MM.1S (cell line): ENCODE data around the gene PLIN4.

Experiments used
- DNase-seq: peaks from one replicate; pipeline ENCODE4 v3.0.0-alpha.2; 2015
- H2AFZ ChIP-seq: fragments of 300-600 bp; sonication (generic); 2 replicates; pipeline ENCODE4 v1.6.0; 2016; ENCODE audit warnings: antibody characterized with exemption, low read length
- H3F3A ChIP-seq: fragments of 300-600 bp; sonication (generic); 2 replicates; pipeline ENCODE4 v1.6.1; 2016; ENCODE audit warnings: mild to moderate bottlenecking, antibody characterized with exemption, low read length, moderate library complexity, mixed read lengths; ENCODE audit not compliant: insufficient read depth
- H3K27ac ChIP-seq: fragments of 300-600 bp; sonication (generic); 2 replicates; pipeline ENCODE4 v1.5.1; 2016; ENCODE audit warnings: mild to moderate bottlenecking, low read length
- H3K27me3 ChIP-seq: fragments of 300-600 bp; sonication (generic); replicated peaks from 2 replicates; pipeline ENCODE4 v1.6.0; 2016; ENCODE audit warnings: low read length; ENCODE audit not compliant: insufficient read depth
- H3K36me3 ChIP-seq: fragments of 300-600 bp; sonication (generic); replicated peaks from 2 replicates; pipeline ENCODE4 v1.6.1; 2016; ENCODE audit warnings: mild to moderate bottlenecking, low read length, mixed read lengths; ENCODE audit not compliant: insufficient read depth
- H3K4me1 ChIP-seq: fragments of 300-600 bp; sonication (generic); 2 replicates; pipeline ENCODE4 v1.6.1; 2016; ENCODE audit warnings: low read length, mixed read lengths
- H3K4me2 ChIP-seq: fragments of 300-600 bp; sonication (generic); 2 replicates; pipeline ENCODE4 v1.6.0; 2016; ENCODE audit warnings: low read depth, low read length
- H3K4me3 ChIP-seq: fragments of 300-600 bp; sonication (generic); 2 replicates; pipeline ENCODE4 v1.5.1; 2016; ENCODE audit warnings: low read length, mixed read lengths
- H3K79me2 ChIP-seq: fragments of 300-600 bp; sonication (generic); 2 replicates; pipeline ENCODE4 v1.6.1; 2016; ENCODE audit warnings: mixed run types, low read length, mixed read lengths
- H3K9ac ChIP-seq: fragments of 300-600 bp; sonication (generic); 2 replicates; pipeline ENCODE4 v1.6.1; 2016; ENCODE audit warnings: low read length, mixed read lengths
- H3K9me2 ChIP-seq: fragments of 300-600 bp; sonication (generic); replicated peaks from 2 replicates; pipeline ENCODE4 v1.6.1; 2016; ENCODE audit warnings: mild to moderate bottlenecking, low read length, mixed read lengths; ENCODE audit not compliant: insufficient read depth
- H3K9me3 ChIP-seq: fragments of 300-600 bp; sonication (generic); replicated peaks from 2 replicates; pipeline ENCODE4 v1.6.1; 2016; ENCODE audit warnings: mild to moderate bottlenecking, low read length, mixed read lengths; ENCODE audit not compliant: insufficient read depth
- H4K20me1 ChIP-seq: fragments of 300-600 bp; sonication (generic); 2 replicates; pipeline ENCODE4 v1.6.1; 2016; ENCODE audit warnings: mild to moderate bottlenecking, low read length, moderate library complexity, mixed read lengths; ENCODE audit not compliant: insufficient read depth
- CTCF ChIP-seq: fragments of 300-600 bp; sonication (generic); IDR thresholded peaks from 2 replicates; pipeline ENCODE4 v1.5.1; 2016; ENCODE audit warnings: antibody characterized with exemption, low read length, mixed read lengths
- EZH2 ChIP-seq: fragments of 300-600 bp; sonication (generic); optimal IDR thresholded peaks from 2 replicates; pipeline ENCODE3; 2017; ENCODE audit warnings: low read depth, mild to moderate bottlenecking, antibody characterized with exemption, low read length, mixed read lengths
- EZH2phosphoT487 ChIP-seq: fragments of 300-600 bp; sonication (generic); IDR thresholded peaks from 2 replicates; pipeline ENCODE4 v1.6.1; 2018; ENCODE audit warnings: antibody characterized with exemption, low read length

PLIN4 gene

GRCh38 chr19:4456476-4456842 is 61.8 kb downstream of the PLIN4 start:
- Histone ChIP-seq H3K36me3 (no peaks in the 10 kb centered on the region), H3K27ac (no peak overlapping the region), H3K4me1 (peaks cover 7% of the 10 kb centered on the region), H3K9me3 (no peaks in the 10 kb centered on the region), H2AFZ (no peak overlapping the region), H3K9ac (peak overlapping the region; percentile 53; the same call in 1 of the 2 replicates), H3K79me2 (peaks cover 18% of the 10 kb centered on the region), H3K27me3 (peaks cover 22% of the 10 kb centered on the region), H3K9me2 (no peaks in the 10 kb centered on the region), H3K4me3 (peak overlapping the region; percentile 76), H4K20me1 (no peaks in the 10 kb centered on the region), H3K4me2 (peak overlapping the region; percentile 94), H3F3A (no peaks in the 10 kb centered on the region)
- no peak for TF ChIP-seq EZH2
- TF ChIP-seq EZH2phosphoT487: no peak
- TF ChIP-seq CTCF: no peak
- no peak for DNase-seq

- no peaks in the 10 kb centered on the region for H4K20me1 ChIP-seq
- peaks cover 17% of the 10 kb centered on the region for H3K27me3 ChIP-seq
- 0 out of 2 replicates have a peak, but pooled peaks cover 4% of the 10 kb centered on the region for H3F3A ChIP-seq
- TF ChIP-seq EZH2 (no peak), CTCF (no peak), EZH2phosphoT487 (no peak)
- H3K36me3 ChIP-seq: no peaks in the 10 kb centered on the region
- H3K27ac ChIP-seq: no peak overlapping the region
- no peak overlapping the region for H3K4me3 ChIP-seq
- H3K4me1 ChIP-seq: peaks cover 7% of the 10 kb centered on the region
- no peaks in the 10 kb centered on the region for H3K9me3 ChIP-seq
- no peak overlapping the region for H3K9ac ChIP-seq
- H2AFZ ChIP-seq: no peak overlapping the region
- peak overlapping the region; percentile 94; the same call in 1 of the 2 replicates for H3K4me2 ChIP-seq
- no peaks in the 10 kb centered on the region for H3K9me2 ChIP-seq
- peaks cover 18% of the 10 kb centered on the region for H3K79me2 ChIP-seq
- DNase-seq: no peak
Observed at GRCh38 chr19:4455719-4456475, 62.4 kb downstream of the PLIN4 start.

- H3K36me3 ChIP-seq: no peaks in the 10 kb centered on the region
- no peak for DNase-seq
- no peaks in the 10 kb centered on the region for H3K9me2 ChIP-seq
- H3F3A ChIP-seq: peaks cover 8% of the 10 kb centered on the region; the same call in 1 of the 2 replicates
- H3K9me3 ChIP-seq: no peaks in the 10 kb centered on the region
- no peak overlapping the region for H3K4me2 ChIP-seq
- no peaks in the 10 kb centered on the region for H4K20me1 ChIP-seq
- H3K4me3 ChIP-seq: no peak overlapping the region
- H2AFZ ChIP-seq: no peak overlapping the region
- H3K27me3 ChIP-seq: peaks cover 9% of the 10 kb centered on the region
- peaks cover 18% of the 10 kb centered on the region for H3K79me2 ChIP-seq
- H3K9ac ChIP-seq: no peak overlapping the region
- peaks cover 7% of the 10 kb centered on the region for H3K4me1 ChIP-seq
- H3K27ac ChIP-seq: no peak overlapping the region
- TF ChIP-seq EZH2 (no peak), EZH2phosphoT487 (no peak), CTCF (no peak)
Observed at GRCh38 chr19:4454747-4455718, 63.3 kb downstream of the PLIN4 start.
